ENCODE results near the gene SYNGR1.
"Not testable (repeated sequence)": the region's sequence is repeated elsewhere in the genome, so short reads cannot be mapped to it uniquely, and the experiment has no call there.

The SYNGR1 gene

GRCh38 chr22:39350757-39351688, 1.2 kb downstream of the SYNGR1 start:
- no peak for DNase-seq (ENCODE audit: low spot score)

- DNase-seq (ENCODE audit: low spot score), result no peak
These were observed 2.0 kb downstream of the SYNGR1 start for GRCh38 chr22:39351689-39352214.

- DNase-seq (ENCODE audit: low spot score), result no peak
These were observed 2.6 kb downstream of the SYNGR1 start for GRCh38 chr22:39352306-39352891.

- DNase-seq (ENCODE audit: low spot score), result no peak
These were observed 3.6 kb downstream of the SYNGR1 start for GRCh38 chr22:39353346-39353745.

- DNase-seq (ENCODE audit: low spot score), result no peak
These were observed 5.3 kb downstream of the SYNGR1 start for GRCh38 chr22:39355080-39355479.

GRCh38 chr22:39355805-39356204, 6.0 kb downstream of the SYNGR1 start:
- DNase-seq (ENCODE audit: low spot score), result not testable (repeated sequence)

GRCh38 chr22:39356464-39356863, 6.7 kb downstream of the SYNGR1 start:
- DNase-seq (ENCODE audit: low spot score), result no peak

- DNase-seq (ENCODE audit: low spot score), result not testable (repeated sequence)
These were observed 7.6 kb downstream of the SYNGR1 start for GRCh38 chr22:39357110-39358108.

GRCh38 chr22:39358197-39358596, 8.4 kb downstream of the SYNGR1 start:
- not testable (repeated sequence) for DNase-seq (ENCODE audit: low spot score)

GRCh38 chr22:39359659-39360195, 9.9 kb downstream of the SYNGR1 start:
- DNase-seq (ENCODE audit: low spot score), result no peak

GRCh38 chr22:39360242-39360641, 10.5 kb downstream of the SYNGR1 start:
- DNase-seq (ENCODE audit: low spot score), result no peak

- DNase-seq (ENCODE audit: low spot score), result no peak
These were observed 11.1 kb downstream of the SYNGR1 start for GRCh38 chr22:39360674-39361413.

- DNase-seq (ENCODE audit: low spot score), result no peak
These were observed 11.7 kb downstream of the SYNGR1 start for GRCh38 chr22:39361496-39361895.

- DNase-seq (ENCODE audit: low spot score), result no peak
These were observed 12.5 kb downstream of the SYNGR1 start for GRCh38 chr22:39362271-39362670.

- DNase-seq (ENCODE audit: low spot score), result no peak
These were observed 13.1 kb downstream of the SYNGR1 start for GRCh38 chr22:39362932-39363331.

GRCh38 chr22:39363751-39364515, 14.1 kb downstream of the SYNGR1 start:
- DNase-seq (ENCODE audit: low spot score), result no peak

GRCh38 chr22:39364714-39365491, 15.1 kb downstream of the SYNGR1 start:
- DNase-seq (ENCODE audit: low spot score), result no peak

- DNase-seq (ENCODE audit: low spot score), result no peak
These were observed 15.6 kb downstream of the SYNGR1 start for GRCh38 chr22:39365492-39365780.

GRCh38 chr22:39367035-39367434, 17.2 kb downstream of the SYNGR1 start:
- DNase-seq (ENCODE audit: low spot score), result no peak
